Thyroid gland (tissue), 4 donors: ENCODE results near the gene ANKRD12.

ENCODE experiments used
- POLR2A ChIP-seq, 2 donors: fragments of 450-650 bp; IDR thresholded peaks; one replicate each; pipeline ENCODE4 v1.6.1; 2017; ENCODE audit warnings: antibody characterized with exemption in 2 of 2, mild to moderate bottlenecking in 2 of 2, moderate library complexity in 1 of 2
- TF ChIP-seq, protein P1 (sequence below), 6 experiments: fragments of 200-600 bp in 3 of 6; fragments of 450-650 bp in 3 of 6; sonication (generic) in 3 of 6; IDR thresholded peaks; one replicate each; pipeline ENCODE4 v1.5.1; 2016 to 2019; ENCODE audit warnings: antibody characterized with exemption in 6 of 6, mild to moderate bottlenecking in 2 of 6, inconsistent platforms in 1 of 6, moderate library complexity in 1 of 6

DNA sequence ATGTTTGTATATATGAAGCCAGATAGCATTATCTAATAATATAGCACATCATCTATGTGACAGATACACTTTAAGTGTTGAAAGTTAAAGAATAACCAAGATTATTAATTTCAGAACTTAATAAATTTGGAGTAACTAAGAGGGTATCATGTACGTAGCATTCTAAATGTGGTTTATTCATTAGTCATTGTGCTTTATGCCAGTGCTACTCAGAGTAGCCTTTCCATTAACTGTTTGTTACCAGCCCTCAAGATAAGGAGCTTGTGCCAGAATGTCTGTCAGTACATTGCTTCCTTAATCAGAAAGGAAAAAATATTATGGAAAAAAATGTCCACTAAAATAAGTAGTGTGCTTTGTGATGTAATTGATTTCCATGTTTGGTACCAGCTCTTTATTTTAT, 103.1 kb downstream of the ANKRD12 start:
- TF ChIP-seq, protein P1, sequence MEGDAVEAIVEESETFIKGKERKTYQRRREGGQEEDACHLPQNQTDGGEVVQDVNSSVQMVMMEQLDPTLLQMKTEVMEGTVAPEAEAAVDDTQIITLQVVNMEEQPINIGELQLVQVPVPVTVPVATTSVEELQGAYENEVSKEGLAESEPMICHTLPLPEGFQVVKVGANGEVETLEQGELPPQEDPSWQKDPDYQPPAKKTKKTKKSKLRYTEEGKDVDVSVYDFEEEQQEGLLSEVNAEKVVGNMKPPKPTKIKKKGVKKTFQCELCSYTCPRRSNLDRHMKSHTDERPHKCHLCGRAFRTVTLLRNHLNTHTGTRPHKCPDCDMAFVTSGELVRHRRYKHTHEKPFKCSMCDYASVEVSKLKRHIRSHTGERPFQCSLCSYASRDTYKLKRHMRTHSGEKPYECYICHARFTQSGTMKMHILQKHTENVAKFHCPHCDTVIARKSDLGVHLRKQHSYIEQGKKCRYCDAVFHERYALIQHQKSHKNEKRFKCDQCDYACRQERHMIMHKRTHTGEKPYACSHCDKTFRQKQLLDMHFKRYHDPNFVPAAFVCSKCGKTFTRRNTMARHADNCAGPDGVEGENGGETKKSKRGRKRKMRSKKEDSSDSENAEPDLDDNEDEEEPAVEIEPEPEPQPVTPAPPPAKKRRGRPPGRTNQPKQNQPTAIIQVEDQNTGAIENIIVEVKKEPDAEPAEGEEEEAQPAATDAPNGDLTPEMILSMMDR (IDR thresholded peaks at IDR 0.05) = no peak
- TF ChIP-seq POLR2A (IDR thresholded peaks at IDR 0.05) = no peak
